HFFc6 (cell line): ENCODE data around the gene ZNF813. TPM values are rescaled to one million over a fixed set of nuclear protein-coding genes. Genes with fewer than 3 reads are reported as not detected.
"Not testable (repeated sequence)": the region's sequence is repeated elsewhere in the genome, so short reads cannot be mapped to it uniquely, and the experiment has no call there.

Experiments used
- DNase-seq: peaks from one replicate; pipeline ENCODE4 v3.0.0-alpha.2; 2018
- H3K27ac Mint-ChIP-seq: 2 replicates; pipeline ENCODE4 v1.8.0; 2020; ENCODE audit warnings: mild to moderate bottlenecking, mixed read lengths
- H3K27me3 Mint-ChIP-seq: 2 replicates; pipeline ENCODE4 v1.8.0; 2021; ENCODE audit warnings: mild to moderate bottlenecking, moderate library complexity, mixed read lengths; ENCODE audit not compliant: insufficient read depth
- H3K36me3 Mint-ChIP-seq: 2 replicates; pipeline ENCODE4 v1.8.0; 2021; ENCODE audit warnings: low read depth, mixed read lengths
- H3K4me1 Mint-ChIP-seq: 2 replicates; pipeline ENCODE4 v1.8.0; 2020; ENCODE audit warnings: low read depth, mixed read lengths
- H3K4me3 Mint-ChIP-seq: 2 replicates; pipeline ENCODE4 v1.8.0; 2020; ENCODE audit warnings: mild to moderate bottlenecking, moderate library complexity, mixed read lengths
- H3K9me3 Mint-ChIP-seq: 2 replicates; pipeline ENCODE4 v1.8.0; 2020; ENCODE audit warnings: mild to moderate bottlenecking, mixed read lengths
- CTCF ChIP-seq: fragments of 200-600 bp; sonication (generic); IDR thresholded peaks from 2 replicates; pipeline ENCODE4 v1.5.0; 2021; ENCODE audit warnings: antibody characterized with exemption, mild to moderate bottlenecking
- total RNA-seq, 6 experiments: library from RNA; stranded (reverse); fragmentation: NEBNext Ultra II Directional; extraction: Animal tissue kit (Norgen Biotek cat#: 25700); gene quantifications; 2 replicates in 1 of 6; 3 replicates in 5 of 6; pipeline ENCODE4 v1.2.3, GENCODE V29; 2021

Gene ZNF813
- total RNA-seq, 6 experiments from 2014 or later: 2.0 to 6.4 (median 3.4) TPM

GRCh38 chr19:53462861-53463260 lies 4.7 kb upstream of the ZNF813 start:
- no peak overlapping the region for H3K4me3 Mint-ChIP-seq
- no peaks in the 10 kb centered on the region for H3K4me1 Mint-ChIP-seq
- DNase-seq: no peak
- H3K27me3 Mint-ChIP-seq: peaks cover 5% of the 10 kb centered on the region
- H3K27ac Mint-ChIP-seq: no peak overlapping the region
- no peak for TF ChIP-seq CTCF
- peaks cover 71% of the 10 kb centered on the region for H3K9me3 Mint-ChIP-seq
- peaks cover 53% of the 10 kb centered on the region for H3K36me3 Mint-ChIP-seq

GRCh38 chr19:53463263-53463662 lies 4.3 kb upstream of the ZNF813 start:
- H3K4me3 Mint-ChIP-seq: no peak overlapping the region
- H3K27ac Mint-ChIP-seq: no peak overlapping the region
- peaks cover 5% of the 10 kb centered on the region for H3K27me3 Mint-ChIP-seq
- no peaks in the 10 kb centered on the region for H3K4me1 Mint-ChIP-seq
- no peak for DNase-seq
- H3K36me3 Mint-ChIP-seq: peaks cover 49% of the 10 kb centered on the region
- TF ChIP-seq CTCF: no peak
- H3K9me3 Mint-ChIP-seq: peaks cover 67% of the 10 kb centered on the region

- H3K4me3 Mint-ChIP-seq: peak overlapping the region; percentile 91
- peaks cover 2% of the 10 kb centered on the region for H3K27me3 Mint-ChIP-seq
- H3K36me3 Mint-ChIP-seq: peaks cover 22% of the 10 kb centered on the region
- DNase-seq: no peak
- peaks cover 33% of the 10 kb centered on the region for H3K9me3 Mint-ChIP-seq
- no peak overlapping the region; the same call in 1 of the 2 replicates for H3K27ac Mint-ChIP-seq
- H3K4me1 Mint-ChIP-seq: no peaks in the 10 kb centered on the region
- no peak; the same call in 1 of the 2 replicates for TF ChIP-seq CTCF
Observed at GRCh38 chr19:53466726-53467484, 628 bp upstream of the ZNF813 start.

- H3K36me3 Mint-ChIP-seq: peaks cover 16% of the 10 kb centered on the region; the same call in 1 of the 2 replicates
- not testable (repeated sequence) for H3K4me1 Mint-ChIP-seq, H3K27ac Mint-ChIP-seq, H3K27me3 Mint-ChIP-seq, DNase-seq
- H3K9me3 Mint-ChIP-seq: peaks cover 22% of the 10 kb centered on the region
- peak overlapping the region; percentile 91 for H3K4me3 Mint-ChIP-seq
Observed at GRCh38 chr19:53468628-53469027, 1.1 kb downstream of the ZNF813 start.

- Mint-ChIP-seq H3K4me1 (peaks cover 6% of the 10 kb centered on the region; the same call in 1 of the 2 replicates), H3K4me3 (no peak overlapping the region), H3K36me3 (peaks cover 14% of the 10 kb centered on the region), H3K9me3 (peaks cover 10% of the 10 kb centered on the region), H3K27me3 (peaks cover 2% of the 10 kb centered on the region), H3K27ac (no peak overlapping the region)
- no peak for TF ChIP-seq CTCF
- no peak for DNase-seq
Observed at GRCh38 chr19:53471916-53472315, 4.4 kb downstream of the ZNF813 start.

GRCh38 chr19:53474832-53475231 lies 7.3 kb downstream of the ZNF813 start:
- not testable (repeated sequence) for H3K27ac Mint-ChIP-seq, DNase-seq, H3K4me1 Mint-ChIP-seq, H3K27me3 Mint-ChIP-seq, H3K4me3 Mint-ChIP-seq
- peak; percentile 15; the same call in 1 of the 2 replicates for TF ChIP-seq CTCF
- peaks cover 32% of the 10 kb centered on the region for H3K36me3 Mint-ChIP-seq
- peaks cover 32% of the 10 kb centered on the region for H3K9me3 Mint-ChIP-seq

- not testable (repeated sequence) for H3K4me1 Mint-ChIP-seq, H3K4me3 Mint-ChIP-seq, DNase-seq, H3K27ac Mint-ChIP-seq, H3K27me3 Mint-ChIP-seq
- H3K36me3 Mint-ChIP-seq: peaks cover 37% of the 10 kb centered on the region
- peaks cover 38% of the 10 kb centered on the region for H3K9me3 Mint-ChIP-seq
Observed at GRCh38 chr19:53475470-53475869, 7.9 kb downstream of the ZNF813 start.

- not testable (repeated sequence) for DNase-seq, H3K4me3 Mint-ChIP-seq, H3K27ac Mint-ChIP-seq, H3K4me1 Mint-ChIP-seq, H3K27me3 Mint-ChIP-seq
- H3K9me3 Mint-ChIP-seq: peaks cover 52% of the 10 kb centered on the region
- H3K36me3 Mint-ChIP-seq: peaks cover 79% of the 10 kb centered on the region
Observed at GRCh38 chr19:53483751-53484150, 16.2 kb downstream of the ZNF813 start.
